K562 (cell line): ENCODE measurements around the gene GOLPH3L. TPM values are rescaled to one million over a fixed set of nuclear protein-coding genes. Genes with fewer than 3 reads are reported as not detected.
A peak's percentile ranks its signal among the peaks of the same experiment; 100 is the strongest.

Source experiments
- ADNP ChIP-seq: fragments of 200-800 bp; sonication (Bioruptor generic); IDR thresholded peaks from 2 replicates; pipeline ENCODE4 v1.6.1; 2016; ENCODE audit warnings: missing genetic modification characterization, missing compliant biosample characterization
- ATF3 ChIP-seq, 2 experiments: fragments of 450-650 bp in 1 of 2; sonication (generic) in 1 of 2; formaldehyde crosslinking in 1 of 2; IDR thresholded peaks in 1 of 2; conservative IDR thresholded peaks in 1 of 2; 2 replicates each; pipeline versions ENCODE4 v1.6.1 to v1.8.1; 2016 to 2023; ENCODE audit warnings: mild to moderate bottlenecking in 2 of 2, moderate library complexity in 2 of 2, inconsistent platforms in 1 of 2, missing genetic modification reagents in 1 of 2
- CREB3 ChIP-seq: fragments of 450-650 bp; conservative IDR thresholded peaks from 2 replicates; pipeline ENCODE4 v1.6.1; 2016; ENCODE audit warnings: missing genetic modification characterization, low read depth, mild to moderate bottlenecking, missing compliant biosample characterization, moderate library complexity
- IRF9 ChIP-seq: fragments of 450-650 bp; IDR thresholded peaks from 2 replicates; pipeline ENCODE4 v1.6.1; 2016; ENCODE audit warnings: missing biosample characterization, missing genetic modification characterization
- MTF1 ChIP-seq: fragments of 250-450 bp; sonication (Bioruptor Pico); IDR thresholded peaks from 2 replicates; pipeline ENCODE4 v1.9.0; 2021; ENCODE audit warnings: moderate library complexity, mild to moderate bottlenecking, inconsistent platforms, borderline replicate concordance
- NBN ChIP-seq: fragments of 450-650 bp; IDR thresholded peaks from 2 replicates; pipeline ENCODE4 v1.6.1; 2016; ENCODE audit warnings: low read depth, mild to moderate bottlenecking
- PTRF ChIP-seq: fragments of 450-650 bp; IDR thresholded peaks from 2 replicates; pipeline ENCODE4 v1.6.1; 2016; ENCODE audit warnings: mild to moderate bottlenecking, missing genetic modification characterization, missing compliant biosample characterization
- RBFOX2 ChIP-seq: fragments of 200-400 bp; formaldehyde crosslinking; IDR thresholded peaks from 2 replicates; pipeline ENCODE4 v1.6.1; 2017; ENCODE audit warnings: low read depth, mild to moderate bottlenecking, low read length, moderate library complexity
- SAFB2 ChIP-seq: fragments of 200-400 bp; formaldehyde crosslinking; IDR thresholded peaks from 2 replicates; pipeline ENCODE4 v1.6.1; 2018; ENCODE audit warnings: borderline replicate concordance, low read length, low read depth, moderate library complexity; ENCODE audit not compliant: severe bottlenecking
- SMC3 ChIP-seq: conservative IDR thresholded peaks from 2 replicates; pipeline ENCODE4 v1.6.1; 2011; ENCODE audit warnings: low read depth, low read length, improper control_type of control experiment; ENCODE audit not compliant: insufficient read depth
- SREBF2 ChIP-seq: sonication (generic); formaldehyde crosslinking; IDR thresholded peaks from 2 replicates; pipeline ENCODE4 v1.4.0; 2020; ENCODE audit warnings: mild to moderate bottlenecking, missing genetic modification reagents
- SRF ChIP-seq, 2 experiments: fragments of 250-450, 450-650 bp in 1 of 2; sonication (Bioruptor Pico) in 1 of 2; sonication (generic) in 1 of 2; formaldehyde crosslinking; IDR thresholded peaks; 2 replicates each; pipeline versions ENCODE4 v1.5.0 to v1.5.1; 2020 to 2022; ENCODE audit warnings: mild to moderate bottlenecking in 1 of 2, missing genetic modification reagents in 1 of 2
- SUPT5H ChIP-seq: fragments of 450-650 bp; IDR thresholded peaks from 2 replicates; pipeline ENCODE4 v1.6.1; 2016
- TEAD1 ChIP-seq, 2 experiments: fragments of 450-650 bp in 1 of 2; sonication (generic) in 1 of 2; formaldehyde crosslinking; IDR thresholded peaks; 2 replicates each; pipeline versions ENCODE4 v1.4.0 to v1.8.0; 2020 to 2022; ENCODE audit warnings: mild to moderate bottlenecking in 2 of 2, missing genetic modification reagents in 1 of 2
- THRAP3 ChIP-seq: fragments of 450-650 bp; IDR thresholded peaks from 2 replicates; pipeline ENCODE4 v1.6.1; 2016; ENCODE audit warnings: mild to moderate bottlenecking, inconsistent platforms, borderline replicate concordance
- ZFP91 ChIP-seq: sonication (generic); formaldehyde crosslinking; IDR thresholded peaks from 2 replicates; pipeline ENCODE4 v1.8.0; 2022; ENCODE audit warnings: mild to moderate bottlenecking, missing genetic modification reagents
- ZNF639 ChIP-seq, 2 experiments: fragments of 200-800 bp in 1 of 2; sonication (Bioruptor generic) in 1 of 2; sonication (generic) in 1 of 2; formaldehyde crosslinking in 1 of 2; IDR thresholded peaks in 1 of 2; conservative IDR thresholded peaks in 1 of 2; 2 replicates each; pipeline versions ENCODE4 v1.5.0 to v1.6.1; 2016 to 2020; ENCODE audit warnings: missing compliant biosample characterization in 1 of 2, missing genetic modification characterization in 1 of 2, missing genetic modification reagents in 1 of 2
- ZNF644 ChIP-seq: fragments of 200-800 bp; sonication (Bioruptor generic); IDR thresholded peaks from 2 replicates; pipeline ENCODE4 v1.6.1; 2016; ENCODE audit warnings: low read depth, missing genetic modification characterization, missing compliant biosample characterization
- polyA plus RNA-seq, 8 experiments: library from polyadenylated mRNA; depleted of rRNA in 4 of 8; stranded (reverse) in 5 of 8; unstranded in 3 of 8; fragments of >200 nt; fragmentation: Nextera tagmentation in 2 of 8; fragmentation: Illumina TruSeq in 1 of 8; extraction: Ambion mirVana in 2 of 8; extraction: Trizol in 1 of 8; gene quantifications; 2 replicates each; pipeline versions ENCODE4 v1.2.1 to v1.2.3, GENCODE V29; 2011 to 2014; ENCODE audit warnings: inconsistent platforms in 1 of 8, missing spikeins in 1 of 8
- total RNA-seq, 7 experiments: library from RNA; depleted of rRNA in 6 of 7; stranded (reverse); fragments of >200 nt in 6 of 7; fragmentation: Illumina TruSeq in 2 of 7; extraction: Trizol in 2 of 7; gene quantifications; 2 replicates each; pipeline versions ENCODE4 v1.2.1 to v1.2.3, GENCODE V29; 2011 to 2021; ENCODE audit warnings: low replicate concordance in 1 of 7

The GOLPH3L gene
- total and polyA plus RNA-seq, 9 of the 15 experiments (the other 6 are each of a cell fraction or from before 2014, with no cell fraction given), result 8.1 to 42.1 (median 21.6) TPM

- TF ChIP-seq SAFB2, result no peak
- no peak for TF ChIP-seq SREBF2 (CRISPR knock-in tag)
- TF ChIP-seq NBN, result 0 out of 2 replicates have a peak, but pooled peaks have one; percentile 45
- TF ChIP-seq PTRF (tag), result peak; percentile 50; the same call in 1 of the 2 replicates
- peak; percentile 44; the same call in 1 of the 2 replicates for TF ChIP-seq CREB3 (tag)
- TF ChIP-seq THRAP3, result no peak
- TF ChIP-seq ADNP, result peak; percentile 96
- TF ChIP-seq ZFP91 (CRISPR knock-in tag), result peak; percentile 63; the same call in 1 of the 2 replicates
- peak; percentile 79; the same call in 1 of the 2 replicates for TF ChIP-seq ZNF644 (tag)
- no peak for TF ChIP-seq SMC3
- TF ChIP-seq ZNF639 (CRISPR knock-in tag; conservative IDR thresholded peaks at IDR 0.05 in 1 of 2, IDR thresholded peaks at IDR 0.05 in 1 of 2), result peak in 1 of 2 experiments; percentile 87; a peak in 2 of 4 replicates
- TF ChIP-seq IRF9 (tag), result peak; percentile 30; the same call in 1 of the 2 replicates
- TF ChIP-seq SUPT5H, result no peak; the same call in 1 of the 2 replicates
- TF ChIP-seq SRF (CRISPR knock-in tag; IDR thresholded peaks at IDR 0.05), result peak; percentile 98 to 99
- 0 out of 2 replicates have a peak, but pooled peaks have one; percentile 13 for TF ChIP-seq RBFOX2
- TF ChIP-seq TEAD1 (CRISPR knock-in tag; IDR thresholded peaks at IDR 0.05), result peak in 1 of 2 experiments; percentile 2; a peak in 1 of 4 replicates
- peak; percentile 48; the same call in 1 of the 2 replicates for TF ChIP-seq ATF3 (IDR thresholded peaks at IDR 0.05)
- no peak; the same call in 1 of the 2 replicates for TF ChIP-seq ATF3 (CRISPR knock-in tag; conservative IDR thresholded peaks at IDR 0.05)
- no peak for TF ChIP-seq MTF1 (CRISPR knock-in tag)
These were observed 81.4 kb downstream of the GOLPH3L start (continued) for GRCh38 chr1:150615346-150616201.
